GM12875 (cell line): ENCODE measurements around the gene ADAT2.

Source experiments
- H3K4me3 ChIP-seq: one replicate; pipeline ENCODE4 v1.5.1; 2011; ENCODE audit warnings: low read depth, low read length, control low read depth
- TF ChIP-seq, protein P1 (sequence below): IDR thresholded peaks from 2 replicates; pipeline ENCODE4 v1.5.1; 2011; ENCODE audit warnings: low read depth, mild to moderate bottlenecking, control low read depth, inconsistent platforms, low read length, moderate library complexity, borderline replicate concordance; ENCODE audit not compliant: insufficient read depth

The ADAT2 gene

DNA sequence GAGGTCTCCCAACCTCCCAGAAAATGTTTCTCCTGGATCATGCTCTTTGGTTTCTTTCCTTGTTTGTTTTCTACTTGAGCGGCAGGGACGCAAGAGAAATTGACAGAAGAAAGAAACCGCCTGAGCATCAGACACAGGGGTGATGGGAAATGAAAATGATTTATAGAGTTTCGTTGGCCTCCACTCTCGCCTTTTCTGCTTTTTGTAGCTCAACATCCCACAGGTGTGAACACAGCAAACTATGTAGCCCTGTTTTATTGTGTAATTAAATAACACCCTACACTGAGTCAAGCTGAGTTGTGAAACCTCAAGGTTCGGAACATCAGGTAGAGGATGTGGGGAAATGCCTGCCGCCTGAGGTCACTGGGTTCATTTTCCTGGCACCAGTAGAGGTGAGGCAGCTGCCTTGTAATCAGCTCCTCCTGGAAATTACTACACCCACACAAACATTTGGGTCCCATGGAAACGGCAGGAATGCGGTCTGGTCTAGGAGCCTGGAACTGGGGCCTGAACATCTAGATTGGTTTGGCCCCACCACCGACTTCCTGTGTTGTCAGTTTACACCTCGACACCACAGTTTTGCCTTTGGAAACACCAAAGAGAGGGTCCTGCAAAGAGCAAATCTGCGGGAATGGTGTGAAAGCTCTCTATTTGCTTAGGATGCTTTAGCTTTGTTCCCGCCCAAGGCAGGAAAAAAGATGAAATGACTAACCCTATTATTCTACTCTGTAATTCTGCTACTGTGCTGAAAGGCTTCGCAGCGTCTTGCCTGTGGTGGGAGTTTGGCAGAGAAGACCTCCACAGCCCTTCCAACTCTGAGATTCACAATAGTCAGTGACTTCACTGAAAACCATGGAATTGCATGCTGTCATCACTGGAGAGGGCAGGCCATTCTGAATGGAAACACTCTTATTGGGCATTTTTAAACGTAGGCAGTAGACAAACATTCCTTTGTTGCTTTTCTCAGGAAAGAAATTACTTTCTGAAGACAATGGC is 53.0 kb downstream of the ADAT2 start:
- no peak overlapping the region for H3K4me3 ChIP-seq
- TF ChIP-seq, protein P1, sequence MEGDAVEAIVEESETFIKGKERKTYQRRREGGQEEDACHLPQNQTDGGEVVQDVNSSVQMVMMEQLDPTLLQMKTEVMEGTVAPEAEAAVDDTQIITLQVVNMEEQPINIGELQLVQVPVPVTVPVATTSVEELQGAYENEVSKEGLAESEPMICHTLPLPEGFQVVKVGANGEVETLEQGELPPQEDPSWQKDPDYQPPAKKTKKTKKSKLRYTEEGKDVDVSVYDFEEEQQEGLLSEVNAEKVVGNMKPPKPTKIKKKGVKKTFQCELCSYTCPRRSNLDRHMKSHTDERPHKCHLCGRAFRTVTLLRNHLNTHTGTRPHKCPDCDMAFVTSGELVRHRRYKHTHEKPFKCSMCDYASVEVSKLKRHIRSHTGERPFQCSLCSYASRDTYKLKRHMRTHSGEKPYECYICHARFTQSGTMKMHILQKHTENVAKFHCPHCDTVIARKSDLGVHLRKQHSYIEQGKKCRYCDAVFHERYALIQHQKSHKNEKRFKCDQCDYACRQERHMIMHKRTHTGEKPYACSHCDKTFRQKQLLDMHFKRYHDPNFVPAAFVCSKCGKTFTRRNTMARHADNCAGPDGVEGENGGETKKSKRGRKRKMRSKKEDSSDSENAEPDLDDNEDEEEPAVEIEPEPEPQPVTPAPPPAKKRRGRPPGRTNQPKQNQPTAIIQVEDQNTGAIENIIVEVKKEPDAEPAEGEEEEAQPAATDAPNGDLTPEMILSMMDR: no peak

DNA sequence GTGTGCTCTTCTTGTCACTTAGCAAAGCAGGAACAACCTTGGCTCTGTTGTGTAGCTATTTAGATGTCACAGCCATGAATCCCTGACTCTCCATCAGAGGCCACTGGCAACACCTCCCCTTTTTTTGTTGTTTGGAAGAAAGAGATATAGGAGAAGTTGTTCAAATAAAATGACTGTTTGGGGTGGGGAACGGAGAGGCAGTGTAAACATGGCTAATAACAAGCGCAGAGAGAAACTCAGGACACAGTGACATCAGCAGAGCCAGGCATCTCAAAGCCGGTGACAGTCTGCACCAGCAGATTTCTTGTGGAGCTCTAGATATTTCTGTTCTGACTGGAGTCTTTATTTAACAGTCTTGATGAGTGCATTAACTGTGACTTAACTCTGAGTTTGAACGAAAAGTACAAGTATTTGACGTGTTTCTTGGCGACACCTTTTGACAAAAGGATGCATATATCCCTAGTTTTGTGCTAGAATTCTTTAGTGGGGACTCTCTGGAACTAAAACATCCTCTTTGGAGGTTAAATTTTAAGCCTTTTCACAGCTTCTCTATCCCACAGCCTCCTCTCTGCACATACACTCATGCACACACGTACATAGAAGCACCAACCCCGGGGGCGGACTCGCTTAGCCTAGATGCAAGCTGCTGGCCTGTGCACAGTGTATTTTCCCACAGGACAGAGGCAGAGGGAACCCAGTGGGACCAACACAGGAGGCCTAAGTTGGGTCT is 53.8 kb downstream of the ADAT2 start:
- no peak overlapping the region for H3K4me3 ChIP-seq
- TF ChIP-seq, protein P1: no peak

DNA sequence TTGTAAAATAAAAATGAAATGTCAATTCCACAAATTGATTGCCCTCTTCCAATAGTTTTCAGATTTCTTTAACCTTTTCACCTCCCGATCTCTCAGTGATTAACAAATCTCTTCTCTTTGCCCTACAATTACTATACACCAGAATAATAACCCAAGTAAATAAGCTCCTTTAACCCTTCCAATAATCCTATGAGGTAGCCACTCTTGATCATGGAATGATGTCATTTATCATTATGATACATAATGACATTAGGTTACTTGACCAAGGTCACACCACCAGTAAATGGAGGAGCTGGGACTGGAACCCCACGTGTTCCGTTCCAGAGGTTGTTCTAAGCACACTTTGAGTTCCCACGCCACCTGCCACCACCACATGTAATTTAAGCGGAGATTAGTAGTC is 54.8 kb downstream of the ADAT2 start:
- H3K4me3 ChIP-seq: no peak overlapping the region
- TF ChIP-seq, protein P1: no peak

DNA sequence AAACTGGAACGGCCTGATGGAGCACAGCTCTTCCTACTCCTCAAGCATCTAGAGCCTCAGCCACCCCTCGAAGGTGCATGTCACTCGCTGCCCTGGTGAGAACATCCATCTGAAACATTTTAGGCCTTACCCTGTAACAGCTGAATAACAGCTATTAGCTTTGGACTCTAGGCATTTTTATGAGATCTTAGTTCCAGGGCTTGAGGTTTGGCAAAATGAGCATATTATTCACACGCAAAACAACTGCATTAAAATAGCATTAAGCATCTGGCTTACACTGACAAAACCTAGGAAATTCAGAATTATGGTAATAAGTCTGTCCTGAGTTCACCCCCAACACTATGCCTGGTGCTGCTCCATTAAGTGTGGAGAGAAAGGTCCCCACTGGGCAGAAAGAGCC is 56.1 kb downstream of the ADAT2 start:
- H3K4me3 ChIP-seq: no peak overlapping the region
- TF ChIP-seq, protein P1: no peak

DNA sequence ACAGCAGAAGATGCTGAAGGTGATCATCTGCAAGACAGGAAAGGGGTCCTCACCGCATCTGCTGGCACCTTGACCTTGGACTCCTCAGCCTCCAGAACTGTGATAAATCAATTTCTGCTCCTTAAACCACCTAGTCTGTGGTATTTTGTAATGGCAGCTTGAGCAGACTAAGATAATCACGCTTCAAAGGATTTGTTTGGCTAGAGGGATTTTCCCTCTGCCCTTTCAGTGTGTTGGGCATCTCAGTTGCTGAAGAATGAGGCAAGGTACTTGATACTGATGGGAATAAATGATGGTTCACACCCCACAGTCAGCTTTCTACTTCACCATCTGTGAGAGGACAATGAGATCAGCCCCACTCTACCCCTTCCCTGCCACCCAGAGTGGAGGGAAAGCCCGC is 60.2 kb downstream of the ADAT2 start:
- TF ChIP-seq, protein P1: no peak
- no peak overlapping the region for H3K4me3 ChIP-seq

DNA sequence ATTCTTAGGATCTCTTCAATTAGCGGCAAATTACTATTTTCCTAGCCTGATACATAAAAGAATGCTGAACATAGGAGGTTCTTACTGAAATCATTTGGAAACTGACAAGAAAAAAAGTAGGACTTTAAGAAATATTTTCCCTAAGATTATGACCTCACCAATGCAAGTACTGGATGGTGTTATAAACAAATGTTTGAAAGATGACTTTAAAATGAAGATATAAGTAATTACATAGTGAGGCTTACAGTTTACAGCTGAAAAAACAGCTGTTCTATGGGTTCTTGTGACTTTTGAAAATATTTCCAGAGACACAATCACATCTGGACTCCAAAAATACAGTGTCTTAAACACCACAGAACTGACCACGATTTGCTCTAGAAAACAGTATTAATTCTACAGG is 64.9 kb downstream of the ADAT2 start:
- H3K4me3 ChIP-seq: no peak overlapping the region
- TF ChIP-seq, protein P1: no peak

DNA sequence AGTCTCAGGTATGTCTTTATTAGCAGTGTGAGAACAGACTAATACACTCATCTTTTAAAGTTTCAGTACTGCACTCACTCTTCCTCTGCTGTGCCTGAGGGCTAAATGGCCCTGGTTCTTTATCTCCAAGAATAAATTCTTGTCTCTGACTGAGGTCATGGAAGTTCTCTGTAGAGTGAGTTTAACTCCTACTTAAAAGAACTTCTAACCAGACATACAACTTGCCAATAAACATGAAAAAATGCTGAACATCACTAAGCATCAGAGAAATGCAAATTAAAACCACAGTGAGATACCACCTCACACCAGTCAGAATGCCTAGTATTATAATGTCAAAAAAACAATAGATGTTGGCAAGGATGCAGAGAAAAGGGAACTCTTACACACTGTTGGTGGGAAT is 73.6 kb downstream of the ADAT2 start:
- no peak overlapping the region for H3K4me3 ChIP-seq
- TF ChIP-seq, protein P1: no peak
